Epithelial cell of esophagus (primary cell): Measurements from ENCODE around the gene LRRC14B.

Experiments
- DNase-seq: peaks from one replicate; pipeline ENCODE4 v3.0.0; 2010; ENCODE audit warnings: low read depth
- H3K4me3 ChIP-seq: 2 replicates; pipeline ENCODE4 v1.5.1; 2011; ENCODE audit warnings: mild to moderate bottlenecking, low read length, control low read depth
- CTCF ChIP-seq: IDR thresholded peaks from 2 replicates; pipeline ENCODE4 v1.5.1; 2011; ENCODE audit warnings: low read depth, mild to moderate bottlenecking, low read length, control low read depth, inconsistent platforms; ENCODE audit not compliant: insufficient read depth; ENCODE audit errors: missing control alignments

Gene LRRC14B

GRCh38 chr5:155651-156410 lies 35.5 kb upstream of the LRRC14B start:
- no peak for DNase-seq
- no peak overlapping the region for H3K4me3 ChIP-seq
- TF ChIP-seq CTCF, result no peak

GRCh38 chr5:156411-157072 lies 34.8 kb upstream of the LRRC14B start:
- no peak for DNase-seq
- no peak overlapping the region for H3K4me3 ChIP-seq
- TF ChIP-seq CTCF, result no peak

DNA sequence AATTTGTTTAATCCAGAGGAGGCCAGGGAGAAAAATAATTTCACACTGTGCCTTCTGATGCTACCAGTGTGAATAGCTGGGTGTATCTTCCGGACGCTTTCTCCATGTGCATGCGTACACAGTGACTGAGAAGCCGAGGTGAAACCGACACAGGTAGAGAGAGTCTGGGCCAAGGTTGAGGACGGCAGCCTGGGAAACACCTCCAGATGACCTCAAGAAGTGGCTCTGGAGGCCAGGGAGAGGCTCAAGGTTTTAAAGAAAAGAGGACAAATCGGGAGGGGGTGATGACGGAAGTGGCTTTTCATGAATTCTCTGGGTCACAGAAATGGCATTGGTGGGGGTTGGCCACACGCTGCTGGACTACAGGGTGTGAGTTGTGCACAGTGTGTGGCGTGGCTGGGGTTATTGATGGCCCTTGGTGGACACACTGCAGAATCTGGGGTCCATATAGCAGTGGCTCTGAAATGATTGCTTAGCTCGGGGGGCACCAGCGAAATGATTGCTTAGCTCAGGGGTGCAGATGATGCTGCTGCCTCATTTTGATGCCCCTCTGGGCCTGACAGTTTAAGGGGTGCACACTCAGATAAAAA lies 34.1 kb upstream of the LRRC14B start:
- no peak for TF ChIP-seq CTCF
- DNase-seq, result no peak
- H3K4me3 ChIP-seq, result no peak overlapping the region

- DNase-seq, result no peak
- TF ChIP-seq CTCF, result no peak
- no peak overlapping the region for H3K4me3 ChIP-seq
These were observed 33.5 kb upstream of the LRRC14B start for GRCh38 chr5:157801-158200.

GRCh38 chr5:158807-159447 lies 32.4 kb upstream of the LRRC14B start:
- TF ChIP-seq CTCF, result no peak
- no peak overlapping the region for H3K4me3 ChIP-seq
- no peak for DNase-seq

- DNase-seq, result no peak
- H3K4me3 ChIP-seq, result no peak overlapping the region
- no peak for TF ChIP-seq CTCF
These were observed 31.7 kb upstream of the LRRC14B start for GRCh38 chr5:159448-160172.
